Mucosa of stomach (tissue), 1 donor: ENCODE results near the gene RTCB.

ENCODE experiments used
- H3K27me3 ChIP-seq: one replicate; pipeline ENCODE4 v1.7.0; 2013; ENCODE audit warnings: mild to moderate bottlenecking, low read length; ENCODE audit not compliant: control insufficient read depth, insufficient read depth
- H3K36me3 ChIP-seq: one replicate; pipeline ENCODE4 v1.7.0; 2013; ENCODE audit warnings: low read length; ENCODE audit not compliant: control insufficient read depth, insufficient read depth
- H3K4me1 ChIP-seq: one replicate; pipeline ENCODE4 v1.7.0; 2013; ENCODE audit warnings: mild to moderate bottlenecking, low read length; ENCODE audit not compliant: control insufficient read depth, insufficient read depth
- H3K4me3 ChIP-seq: one replicate; pipeline ENCODE4 v1.7.0; 2013; ENCODE audit warnings: low read length
- H3K9ac ChIP-seq: one replicate; pipeline ENCODE4 v1.7.0; 2013; ENCODE audit warnings: mild to moderate bottlenecking, low read length, moderate library complexity
- H3K9me3 ChIP-seq: one replicate; pipeline ENCODE4 v1.7.0; 2013; ENCODE audit warnings: mild to moderate bottlenecking, low read length, moderate library complexity; ENCODE audit not compliant: control insufficient read depth
- donor health status: Pancreatic carcinoma.

The RTCB gene

GRCh38 chr22:32411829-32412592 is at the start of gene RTCB:
Gene RTCB, minus strand, starts transcription at chr22:32412247. Its CDS starts 91 bp downstream, at chr22:32412156.
- H3K27me3 ChIP-seq: no peaks in the 10 kb centered on the region
- peak within 1 kb of the TSS; percentile 89 for H3K9ac ChIP-seq
- no peaks in the 10 kb centered on the region for H3K36me3 ChIP-seq
- peaks cover 8% of the 10 kb centered on the region for H3K4me1 ChIP-seq
- no peaks in the 10 kb centered on the region for H3K9me3 ChIP-seq
- H3K4me3 ChIP-seq: peak within 1 kb of the TSS; percentile 78

DNA sequence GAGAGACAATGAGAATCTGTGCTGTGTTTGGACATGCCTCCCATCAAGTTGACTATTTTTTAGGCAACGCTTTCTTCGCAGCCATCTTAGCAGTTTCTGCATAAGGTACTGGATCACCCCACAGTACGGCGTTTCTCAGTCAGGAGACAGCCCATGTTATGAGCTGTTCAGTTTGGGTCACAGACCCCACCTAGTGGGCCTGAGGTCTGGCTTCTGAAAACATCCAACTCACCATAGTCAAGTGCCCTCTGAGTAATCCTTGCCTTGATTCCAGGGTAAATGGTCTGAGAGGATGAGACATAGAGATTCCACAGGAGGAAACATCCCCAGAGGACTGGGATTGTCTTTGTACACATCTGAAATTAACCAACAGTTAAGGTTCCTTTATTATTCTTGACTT is 45.0 kb upstream of the RTCB start:
- Histone ChIP-seq H3K4me1 (no peaks in the 10 kb centered on the region), H3K9ac (no peak overlapping the region)

DNA sequence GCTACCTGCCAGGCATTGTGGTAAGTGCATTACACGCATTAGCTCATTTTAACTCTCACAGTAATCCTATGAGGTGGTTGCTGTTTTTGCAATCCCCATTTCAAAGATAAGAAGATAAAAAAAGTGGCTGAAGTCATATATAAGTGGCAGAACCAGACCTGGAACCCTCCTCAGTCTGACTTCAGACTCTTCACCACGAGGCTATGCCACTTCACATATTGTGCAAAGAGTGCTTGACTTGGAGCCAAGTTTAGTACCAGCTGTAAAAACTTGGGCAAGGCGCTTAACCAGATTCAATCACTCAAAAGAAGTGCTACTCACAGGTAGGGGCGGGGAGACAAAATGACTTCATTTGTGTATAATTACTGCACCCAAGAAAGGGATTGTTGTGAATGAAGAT is 36.9 kb upstream of the RTCB start:
- H3K27me3 ChIP-seq: no peaks in the 10 kb centered on the region
- H3K4me1 ChIP-seq: no peaks in the 10 kb centered on the region
- H3K4me3 ChIP-seq: no peak overlapping the region
- H3K9ac ChIP-seq: no peak overlapping the region
- no peaks in the 10 kb centered on the region for H3K9me3 ChIP-seq
- H3K36me3 ChIP-seq: no peaks in the 10 kb centered on the region

More for the DNA sequence above, 45.0 kb upstream of the RTCB start:
- Histone ChIP-seq H3K27me3 (peaks cover 9% of the 10 kb centered on the region), H3K9me3 (no peaks in the 10 kb centered on the region), H3K4me3 (no peak overlapping the region), H3K36me3 (no peaks in the 10 kb centered on the region)

DNA sequence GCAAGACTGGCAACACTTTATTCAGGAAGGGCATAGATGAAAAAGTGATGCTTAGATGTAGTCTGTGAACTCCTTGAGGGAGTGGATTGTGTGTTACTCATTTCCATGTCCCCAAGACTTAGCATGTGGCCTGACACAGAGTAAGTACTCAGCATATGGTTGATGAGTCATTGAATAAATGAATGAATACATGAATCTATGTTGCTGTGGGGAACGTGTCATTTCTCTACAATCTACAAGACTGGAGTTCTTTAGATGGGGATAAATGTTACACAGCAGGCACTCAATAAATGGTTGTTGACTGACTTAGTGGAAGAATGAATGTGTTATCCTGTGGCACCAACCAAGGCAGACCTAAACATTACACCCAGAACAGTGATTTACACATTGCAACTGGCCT is 34.3 kb upstream of the RTCB start:
- no peaks in the 10 kb centered on the region for H3K36me3 ChIP-seq
- peaks cover 11% of the 10 kb centered on the region for H3K27me3 ChIP-seq
- no peak overlapping the region for H3K9ac ChIP-seq
- H3K4me3 ChIP-seq: no peak overlapping the region
- H3K9me3 ChIP-seq: no peaks in the 10 kb centered on the region
- H3K4me1 ChIP-seq: no peaks in the 10 kb centered on the region

- Histone ChIP-seq H3K27me3 (peaks cover 17% of the 10 kb centered on the region), H3K9ac (no peak overlapping the region), H3K9me3 (no peaks in the 10 kb centered on the region), H3K4me1 (no peaks in the 10 kb centered on the region), H3K36me3 (no peaks in the 10 kb centered on the region), H3K4me3 (no peak overlapping the region)
These were observed 32.0 kb upstream of the RTCB start for GRCh38 chr22:32444068-32444467.

GRCh38 chr22:32430352-32430751 is 18.3 kb upstream of the RTCB start:
- Histone ChIP-seq H3K9me3 (no peaks in the 10 kb centered on the region), H3K4me1 (no peaks in the 10 kb centered on the region), H3K9ac (no peak overlapping the region), H3K27me3 (peaks cover 13% of the 10 kb centered on the region), H3K4me3 (no peak overlapping the region), H3K36me3 (no peaks in the 10 kb centered on the region)

DNA sequence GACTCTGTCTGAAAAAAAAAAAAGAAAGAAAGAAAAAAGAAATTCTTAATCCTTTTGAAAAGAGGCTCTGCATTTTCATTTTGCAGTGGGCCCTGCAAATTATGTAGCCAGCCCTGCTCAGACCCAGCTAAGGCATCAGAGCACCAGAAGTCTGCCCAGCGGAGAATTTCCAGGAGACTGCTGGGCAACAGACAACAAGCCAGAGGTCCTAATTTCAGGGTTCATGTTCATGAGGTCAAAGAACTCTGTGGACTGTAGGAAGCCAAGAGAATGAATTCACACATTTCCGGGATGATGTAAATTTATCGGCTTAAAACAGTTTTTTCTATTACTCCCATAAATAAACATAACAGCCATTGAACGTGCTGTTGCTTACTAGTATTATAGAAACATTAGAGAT is 14.8 kb upstream of the RTCB start:
- Histone ChIP-seq H3K27me3 (peaks cover 11% of the 10 kb centered on the region), H3K9me3 (no peaks in the 10 kb centered on the region), H3K4me1 (no peaks in the 10 kb centered on the region), H3K9ac (no peak overlapping the region), H3K36me3 (no peaks in the 10 kb centered on the region), H3K4me3 (no peak overlapping the region)

GRCh38 chr22:32423664-32424063 is 11.6 kb upstream of the RTCB start:
- no peaks in the 10 kb centered on the region for H3K4me1 ChIP-seq
- H3K4me3 ChIP-seq: no peak overlapping the region
- no peaks in the 10 kb centered on the region for H3K36me3 ChIP-seq
- no peaks in the 10 kb centered on the region for H3K9me3 ChIP-seq
- H3K9ac ChIP-seq: no peak overlapping the region
- peaks cover 16% of the 10 kb centered on the region for H3K27me3 ChIP-seq

GRCh38 chr22:32422062-32422461 is 10.0 kb upstream of the RTCB start:
- peaks cover 16% of the 10 kb centered on the region for H3K27me3 ChIP-seq

GRCh38 chr22:32421484-32421883 is 9.4 kb upstream of the RTCB start:
- Histone ChIP-seq H3K9me3 (no peaks in the 10 kb centered on the region), H3K4me1 (no peaks in the 10 kb centered on the region), H3K9ac (no peak overlapping the region), H3K36me3 (no peaks in the 10 kb centered on the region), H3K4me3 (no peak overlapping the region), H3K27me3 (peaks cover 16% of the 10 kb centered on the region)

More at GRCh38 chr22:32422062-32422461, 10.0 kb upstream of the RTCB start:
- H3K9ac ChIP-seq: no peak overlapping the region
- H3K4me3 ChIP-seq: no peak overlapping the region
- no peaks in the 10 kb centered on the region for H3K9me3 ChIP-seq
- no peaks in the 10 kb centered on the region for H3K36me3 ChIP-seq
- H3K4me1 ChIP-seq: no peaks in the 10 kb centered on the region

DNA sequence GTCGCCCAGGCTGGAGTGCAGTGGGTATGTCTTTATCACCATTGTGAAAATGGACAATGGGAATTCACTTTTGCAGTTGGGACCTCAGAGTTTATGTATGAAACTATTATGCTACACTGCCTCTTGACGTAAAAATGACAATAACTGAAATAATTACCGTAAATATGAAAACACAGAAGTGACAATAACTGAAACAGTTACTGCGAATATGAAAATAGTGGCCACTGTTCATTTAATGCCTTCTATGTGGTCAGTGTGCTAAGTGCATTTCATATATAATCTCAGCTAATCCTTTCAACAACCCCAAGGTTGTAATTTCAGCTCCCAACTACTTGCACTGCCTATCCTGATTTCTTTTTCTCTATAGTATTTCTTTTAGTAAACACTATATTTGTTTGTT is 5.9 kb upstream of the RTCB start:
- no peak overlapping the region for H3K9ac ChIP-seq
- H3K4me1 ChIP-seq: no peaks in the 10 kb centered on the region
- H3K9me3 ChIP-seq: no peaks in the 10 kb centered on the region
- no peaks in the 10 kb centered on the region for H3K36me3 ChIP-seq
- no peak overlapping the region for H3K4me3 ChIP-seq
- H3K27me3 ChIP-seq: peaks cover 9% of the 10 kb centered on the region

DNA sequence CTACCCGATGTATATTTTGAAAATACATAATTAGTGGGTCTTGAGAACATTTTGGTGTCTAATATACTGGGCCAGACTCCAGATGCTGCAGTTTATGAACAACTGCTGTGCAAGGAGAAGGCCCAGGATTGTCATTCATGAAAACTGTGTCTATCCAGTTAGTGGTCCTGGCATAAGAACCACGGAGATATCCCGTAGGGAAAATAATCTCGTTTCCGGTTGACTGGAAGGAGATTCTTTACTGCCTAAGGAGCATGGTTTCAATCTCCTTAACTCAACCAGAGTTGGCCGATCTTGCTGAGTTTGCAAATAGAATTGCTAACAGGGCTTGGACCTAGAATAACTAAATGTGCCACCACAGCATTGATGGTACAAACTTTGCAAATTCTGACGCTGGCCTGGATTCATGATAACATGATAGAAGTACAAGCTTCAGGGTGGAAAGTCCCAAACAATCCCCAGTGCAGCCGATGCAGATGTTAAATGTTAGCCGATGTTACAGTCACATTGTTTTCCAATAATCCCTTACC is 4.6 kb upstream of the RTCB start:
- Histone ChIP-seq H3K9ac (no peak overlapping the region), H3K4me3 (no peak overlapping the region), H3K27me3 (peaks cover 5% of the 10 kb centered on the region), H3K9me3 (no peaks in the 10 kb centered on the region), H3K4me1 (no peaks in the 10 kb centered on the region), H3K36me3 (no peaks in the 10 kb centered on the region)
